MM.1S (cell line): ENCODE results near the gene MXRA7.

ENCODE experiments used
- CTCF ChIP-seq: fragments of 300-600 bp; sonication (generic); IDR thresholded peaks from 2 replicates; pipeline ENCODE4 v1.5.1; 2016; ENCODE audit warnings: antibody characterized with exemption, low read length, mixed read lengths
- EZH2phosphoT487 ChIP-seq: fragments of 300-600 bp; sonication (generic); IDR thresholded peaks from 2 replicates; pipeline ENCODE4 v1.6.1; 2018; ENCODE audit warnings: antibody characterized with exemption, low read length

- TF ChIP-seq EZH2phosphoT487 (no peak), CTCF (no peak)
These were observed 72.5 kb downstream of the MXRA7 start for GRCh38 chr17:76638263-76638662.
